HuH-7.5 (cell line): ENCODE data around the gene TOR2A.
"Not testable (repeated sequence)": the region's sequence is repeated elsewhere in the genome, so short reads cannot be mapped to it uniquely, and the experiment has no call there.

Source experiments
- DNase-seq: peaks from one replicate; pipeline ENCODE4 v3.0.0; 2011; ENCODE audit warnings: low spot score

TOR2A gene

GRCh38 chr9:127768698-127769097, 33.6 kb upstream of the TOR2A start:
- no peak for DNase-seq

- no peak for DNase-seq
Observed at GRCh38 chr9:127767909-127768331, 32.8 kb upstream of the TOR2A start.

- DNase-seq: no peak
Observed at GRCh38 chr9:127767410-127767809, 32.3 kb upstream of the TOR2A start.

- DNase-seq: no peak
Observed at GRCh38 chr9:127765418-127765817, 30.3 kb upstream of the TOR2A start.

- no peak for DNase-seq
Observed at GRCh38 chr9:127763918-127764384, 28.9 kb upstream of the TOR2A start.

GRCh38 chr9:127762111-127762676, 27.1 kb upstream of the TOR2A start:
- no peak for DNase-seq

GRCh38 chr9:127761491-127761956, 26.4 kb upstream of the TOR2A start:
- no peak for DNase-seq

- no peak for DNase-seq
Observed at GRCh38 chr9:127761061-127761460, 26.0 kb upstream of the TOR2A start.

GRCh38 chr9:127758843-127759242, 23.7 kb upstream of the TOR2A start:
- no peak for DNase-seq

GRCh38 chr9:127756776-127757175, 21.7 kb upstream of the TOR2A start:
- DNase-seq: not testable (repeated sequence)

- no peak for DNase-seq
Observed at GRCh38 chr9:127756233-127756632, 21.1 kb upstream of the TOR2A start.

GRCh38 chr9:127755061-127756060, 20.3 kb upstream of the TOR2A start:
- DNase-seq: no peak

- DNase-seq: no peak
Observed at GRCh38 chr9:127754099-127755060, 19.3 kb upstream of the TOR2A start.

GRCh38 chr9:127753622-127754021, 18.5 kb upstream of the TOR2A start:
- DNase-seq: no peak

- DNase-seq: no peak
Observed at GRCh38 chr9:127753148-127753547, 18.1 kb upstream of the TOR2A start.

GRCh38 chr9:127751269-127752054, 16.4 kb upstream of the TOR2A start:
- peak; percentile 72 for DNase-seq

GRCh38 chr9:127749090-127749787, 14.1 kb upstream of the TOR2A start:
- DNase-seq: no peak

- no peak for DNase-seq
Observed at GRCh38 chr9:127746959-127747569, 12.0 kb upstream of the TOR2A start.

- no peak for DNase-seq
Observed at GRCh38 chr9:127744398-127745110, 9.5 kb upstream of the TOR2A start.
